ENCODE results near the gene FAM193A. TPM values are rescaled to one million over a fixed set of nuclear protein-coding genes. Genes with fewer than 3 reads are reported as not detected.

The FAM193A gene
- total RNA-seq, 4 donors from 2014 or later, result 9.8 to 18.7 (median 16.4) TPM

- Histone ChIP-seq H3K36me3 (peaks cover 0 to 47% (median 0%) of the 10 kb centered on the region in 3 donors), H3K4me3 (no peak overlapping the region), H3K4me1 (peaks cover 0 to 60% (median 21%) of the 10 kb centered on the region in 3 donors), H3K27ac (peak overlapping the region in 1 of 4 donors; percentile 2), H3K27me3 (no peaks in the 10 kb centered on the region), H3K9me3 (no peaks in the 10 kb centered on the region)
- no peak for DNase-seq
- intact Hi-C loops (cut with DNase I), result no loop called here
- no peak for TF ChIP-seq POLR2A (IDR thresholded peaks at IDR 0.05)
- no peak for TF ChIP-seq CTCF (IDR thresholded peaks at IDR 0.05)
- WGBS, 2 donors, result 39 to 56% methylated on average over 8 to 9 of the region's 12 CpGs
These were observed 62.3 kb downstream of the FAM193A start for GRCh38 chr4:2598511-2599303.

GRCh38 chr4:2599304-2599654 is 62.8 kb downstream of the FAM193A start:
- H3K4me1 ChIP-seq, result peaks cover 0 to 54% (median 21%) of the 10 kb centered on the region in 3 donors
- H3K9me3 ChIP-seq, result no peaks in the 10 kb centered on the region
- no peaks in the 10 kb centered on the region for H3K27me3 ChIP-seq
- WGBS, 2 donors, result 57 to 73% methylated on average over 5 to 6 of the region's 6 CpGs
- no peak overlapping the region for H3K27ac ChIP-seq
- H3K36me3 ChIP-seq, result peaks cover 0 to 50% (median 0%) of the 10 kb centered on the region in 3 donors
- DNase-seq, result no peak
- TF ChIP-seq POLR2A (IDR thresholded peaks at IDR 0.05) (no peak), CTCF (IDR thresholded peaks at IDR 0.05) (no peak)
- no peak overlapping the region for H3K4me3 ChIP-seq
- intact Hi-C loops (cut with DNase I), result no loop called here

GRCh38 chr4:2600878-2601277 is 64.4 kb downstream of the FAM193A start:
- H3K4me3 ChIP-seq, result no peak overlapping the region
- no peaks in the 10 kb centered on the region for H3K27me3 ChIP-seq
- peaks cover 0 to 50% (median 0%) of the 10 kb centered on the region in 3 donors for H3K36me3 ChIP-seq
- intact Hi-C loops (cut with DNase I), result no loop called here
- 89 to 97% methylated on average over 6 of the region's 6 CpGs for WGBS, 2 donors
- peaks cover 0 to 50% (median 25%) of the 10 kb centered on the region in 3 donors for H3K4me1 ChIP-seq
- TF ChIP-seq CTCF (IDR thresholded peaks at IDR 0.05) (no peak), POLR2A (IDR thresholded peaks at IDR 0.05) (no peak)
- no peaks in the 10 kb centered on the region for H3K9me3 ChIP-seq
- H3K27ac ChIP-seq, result no peak overlapping the region
- no peak for DNase-seq

GRCh38 chr4:2604614-2605013 is 68.2 kb downstream of the FAM193A start:
- TF ChIP-seq POLR2A (IDR thresholded peaks at IDR 0.05) (no peak), CTCF (IDR thresholded peaks at IDR 0.05) (no peak)
- no peaks in the 10 kb centered on the region for H3K27me3 ChIP-seq
- no peak for DNase-seq
- no peak overlapping the region for H3K4me3 ChIP-seq
- WGBS, 2 donors, result 78 to 94% methylated on average over 1 to 4 of the region's 4 CpGs
- no peaks in the 10 kb centered on the region for H3K9me3 ChIP-seq
- peaks cover 0 to 32% (median 4%) of the 10 kb centered on the region in 3 donors for H3K4me1 ChIP-seq
- H3K27ac ChIP-seq, result no peak overlapping the region
- H3K36me3 ChIP-seq, result peaks cover 0 to 29% (median 0%) of the 10 kb centered on the region in 3 donors
- intact Hi-C loops (cut with DNase I), result no loop called here

- Histone ChIP-seq H3K36me3 (peaks cover 0 to 9% (median 0%) of the 10 kb centered on the region in 3 donors), H3K27me3 (no peaks in the 10 kb centered on the region), H3K9me3 (no peaks in the 10 kb centered on the region), H3K4me3 (no peak overlapping the region), H3K27ac (no peak overlapping the region), H3K4me1 (peaks cover 0 to 27% (median 4%) of the 10 kb centered on the region in 3 donors)
- no peak for DNase-seq
- intact Hi-C loops (cut with DNase I), result no loop called here
- WGBS, 2 donors, result 81% methylated on average over 9 of the region's 9 CpGs
- no peak for TF ChIP-seq POLR2A (IDR thresholded peaks at IDR 0.05)
- TF ChIP-seq CTCF (IDR thresholded peaks at IDR 0.05), result no peak
These were observed 70.6 kb downstream of the FAM193A start for GRCh38 chr4:2606960-2607506.
